ENCODE results near the gene GADD45G. TPM values are rescaled to one million over a fixed set of nuclear protein-coding genes. Genes with fewer than 3 reads are reported as not detected.

The GADD45G gene
- polyA plus RNA-seq, 1 of the 3 experiments (the other 2 are of a cell fraction) = 1.3 TPM

- no peaks in the 10 kb centered on the region for H4K20me1 ChIP-seq (ENCODE audit: insufficient read depth)
- no peak overlapping the region for H3K4me3 ChIP-seq (ENCODE audit: low read depth in 2 of 2, low read length in 1 of 2)
- DNase-seq = no peak
- H3K79me2 ChIP-seq (ENCODE audit: insufficient read depth) = no peaks in the 10 kb centered on the region
- TF ChIP-seq SMC3 (IDR thresholded peaks at IDR 0.05; ENCODE audit: low read depth, low read length) (no peak), USF1 (IDR thresholded peaks at IDR 0.05; ENCODE audit: borderline replicate concordance, low read depth) (no peak), RFX5 (IDR thresholded peaks at IDR 0.05; ENCODE audit: low read length) (no peak), JUND (IDR thresholded peaks at IDR 0.05) (no peak), GABPA (IDR thresholded peaks at IDR 0.05; ENCODE audit: low read depth) (no peak)
- CTCF ChIA-PET = interaction anchor here (0.9 to 2.2 kb wide), 7 partner anchors 8 to 21 kb away, joined by 3 to 9 read pairs (median 4); no protein-coding TSS in a partner anchor
- no peak overlapping the region for H3K9ac ChIP-seq
- no peak overlapping the region; a peak in 1 of 4 replicates for H3K27ac ChIP-seq (ENCODE audit: low read depth in 2 of 2, low read length in 1 of 2)
- no peaks in the 10 kb centered on the region for H3K9me3 ChIP-seq
- no peaks in the 10 kb centered on the region for H3K9me2 ChIP-seq
- peaks cover 4% of the 10 kb centered on the region; the same call in 1 of the 2 replicates for H3K27me3 ChIP-seq (ENCODE audit: insufficient read depth)
- POLR2A ChIA-PET = interaction anchor here (1.6 kb wide), 1 partner anchor 52 kb away, joined by 7 read pairs; no protein-coding TSS in a partner anchor
- no peak overlapping the region for H3K4me2 ChIP-seq
- H3F3A ChIP-seq (replicated peaks; ENCODE audit: insufficient read depth) = no peaks in the 10 kb centered on the region
- no peaks in the 10 kb centered on the region for H3K36me3 ChIP-seq (replicated peaks in 1 of 2; ENCODE audit: control insufficient read depth in 1 of 2, insufficient read depth in 2 of 2, low read length in 1 of 2)
- H3K4me1 ChIP-seq (ENCODE audit: control insufficient read depth in 1 of 2, insufficient read depth in 2 of 2, low read depth in 1 of 2, low read length in 1 of 2) = peaks cover 0 to 17% of the 10 kb centered on the region in 2 experiments; a peak in 1 of 4 replicates
- no peak overlapping the region for H2AFZ ChIP-seq (ENCODE audit: low read depth)
- WGBS (ENCODE audit: low lambda C conversion rate) = 47% methylated on average over 6 of the region's 20 CpGs
These were observed 18.4 kb downstream of the GADD45G start for GRCh38 chr9:89622933-89623861.

GRCh38 chr9:89623925-89624420, 19.2 kb downstream of the GADD45G start:
- WGBS (ENCODE audit: low lambda C conversion rate) = 74% methylated on average over 8 of the region's 11 CpGs
- Histone ChIP-seq H3K4me2 (no peak overlapping the region), H3F3A (replicated peaks; ENCODE audit: insufficient read depth) (no peaks in the 10 kb centered on the region), H3K4me1 (ENCODE audit: control insufficient read depth in 1 of 2, insufficient read depth in 2 of 2, low read depth in 1 of 2, low read length in 1 of 2) (peaks cover 0 to 17% of the 10 kb centered on the region in 2 experiments; a peak in 1 of 4 replicates), H3K27me3 (ENCODE audit: insufficient read depth) (peaks cover 4% of the 10 kb centered on the region; the same call in 1 of the 2 replicates), H4K20me1 (ENCODE audit: insufficient read depth) (no peaks in the 10 kb centered on the region), H3K79me2 (ENCODE audit: insufficient read depth) (no peaks in the 10 kb centered on the region), H3K9me3 (no peaks in the 10 kb centered on the region), H2AFZ (ENCODE audit: low read depth) (no peak overlapping the region), H3K4me3 (ENCODE audit: low read depth in 2 of 2, low read length in 1 of 2) (no peak overlapping the region), H3K9ac (no peak overlapping the region), H3K9me2 (no peaks in the 10 kb centered on the region), H3K36me3 (replicated peaks in 1 of 2; ENCODE audit: control insufficient read depth in 1 of 2, insufficient read depth in 2 of 2, low read length in 1 of 2) (no peaks in the 10 kb centered on the region), H3K27ac (ENCODE audit: low read depth in 2 of 2, low read length in 1 of 2) (no peak overlapping the region; a peak in 1 of 4 replicates)
- ChIA-PET CTCF (interaction anchor here (0.9 to 2.2 kb wide), 5 partner anchors 9 to 21 kb away, joined by 3 to 9 read pairs (median 4); no protein-coding TSS in a partner anchor), POLR2A (interaction anchor here (1.0 to 1.6 kb wide), 2 partner anchors 19 to 51 kb away, joined by 3 to 7 read pairs; partner anchors contain the start of gene GADD45G)
- no peak for DNase-seq
- TF ChIP-seq JUND (IDR thresholded peaks at IDR 0.05) = no peak
- no peak for TF ChIP-seq EP300 (IDR thresholded peaks at IDR 0.05; ENCODE audit: borderline replicate concordance in 1 of 2, low read depth in 1 of 2, low read length in 1 of 2)
